IPS-18c (cell line): ENCODE measurements around the gene UPK1A.
"Not testable (repeated sequence)": the region's sequence is repeated elsewhere in the genome, so short reads cannot be mapped to it uniquely, and the experiment has no call there.

Experiments
- H3K4me3 ChIP-seq: 2 replicates; pipeline ENCODE4 v1.7.0; 2013; ENCODE audit warnings: low read depth, mild to moderate bottlenecking, low read length, moderate library complexity; ENCODE audit not compliant: insufficient read depth
- H3K9me3 ChIP-seq: one replicate; pipeline ENCODE4 v1.6.1; 2013; ENCODE audit warnings: mild to moderate bottlenecking, low read length, moderate library complexity; ENCODE audit not compliant: control insufficient read depth, insufficient read depth

Gene UPK1A

GRCh38 chr19:35642798-35643254 lies 23.5 kb upstream of the UPK1A start:
- peak overlapping the region; percentile 68 for H3K4me3 ChIP-seq
- H3K9me3 ChIP-seq = no peaks in the 10 kb centered on the region

DNA sequence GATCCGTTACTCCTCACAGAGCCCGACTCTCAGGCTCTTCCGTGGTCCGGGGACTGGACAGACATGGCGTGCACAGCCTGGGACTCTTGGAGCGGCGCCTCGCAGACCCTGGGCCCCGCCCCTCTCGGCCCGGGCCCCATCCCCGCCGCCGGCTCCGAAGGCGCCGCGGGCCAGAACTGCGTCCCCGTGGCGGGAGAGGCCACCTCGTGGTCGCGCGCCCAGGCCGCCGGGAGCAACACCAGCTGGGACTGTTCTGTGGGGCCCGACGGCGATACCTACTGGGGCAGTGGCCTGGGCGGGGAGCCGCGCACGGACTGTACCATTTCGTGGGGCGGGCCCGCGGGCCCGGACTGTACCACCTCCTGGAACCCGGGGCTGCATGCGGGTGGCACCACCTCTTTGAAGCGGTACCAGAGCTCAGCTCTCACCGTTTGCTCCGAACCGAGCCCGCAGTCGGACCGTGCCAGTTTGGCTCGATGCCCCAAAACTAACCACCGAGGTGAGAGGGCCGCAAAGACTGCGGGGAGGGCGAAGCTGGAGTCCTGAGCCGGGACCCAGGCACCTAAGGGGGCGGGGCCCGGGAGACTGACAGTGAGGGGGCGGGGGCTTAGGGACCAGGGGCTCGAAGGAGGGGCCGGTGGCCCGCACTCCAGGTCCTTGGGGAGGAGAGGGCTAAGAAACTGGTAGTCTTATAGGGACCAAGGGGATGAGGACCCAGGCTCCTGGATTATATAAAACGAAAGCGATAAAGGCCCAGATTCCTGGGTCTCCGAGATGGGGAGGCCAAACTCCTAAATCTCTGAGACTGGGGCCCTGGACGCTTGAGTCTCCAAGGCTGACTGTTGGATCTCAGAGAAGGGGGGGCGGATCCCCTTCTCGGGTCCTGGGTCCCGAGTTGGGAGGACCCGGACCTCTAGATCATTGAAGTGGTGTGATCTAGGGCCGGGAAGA lies 22.8 kb upstream of the UPK1A start:
- Histone ChIP-seq H3K4me3 (peak overlapping the region; percentile 68), H3K9me3 (no peaks in the 10 kb centered on the region)

DNA sequence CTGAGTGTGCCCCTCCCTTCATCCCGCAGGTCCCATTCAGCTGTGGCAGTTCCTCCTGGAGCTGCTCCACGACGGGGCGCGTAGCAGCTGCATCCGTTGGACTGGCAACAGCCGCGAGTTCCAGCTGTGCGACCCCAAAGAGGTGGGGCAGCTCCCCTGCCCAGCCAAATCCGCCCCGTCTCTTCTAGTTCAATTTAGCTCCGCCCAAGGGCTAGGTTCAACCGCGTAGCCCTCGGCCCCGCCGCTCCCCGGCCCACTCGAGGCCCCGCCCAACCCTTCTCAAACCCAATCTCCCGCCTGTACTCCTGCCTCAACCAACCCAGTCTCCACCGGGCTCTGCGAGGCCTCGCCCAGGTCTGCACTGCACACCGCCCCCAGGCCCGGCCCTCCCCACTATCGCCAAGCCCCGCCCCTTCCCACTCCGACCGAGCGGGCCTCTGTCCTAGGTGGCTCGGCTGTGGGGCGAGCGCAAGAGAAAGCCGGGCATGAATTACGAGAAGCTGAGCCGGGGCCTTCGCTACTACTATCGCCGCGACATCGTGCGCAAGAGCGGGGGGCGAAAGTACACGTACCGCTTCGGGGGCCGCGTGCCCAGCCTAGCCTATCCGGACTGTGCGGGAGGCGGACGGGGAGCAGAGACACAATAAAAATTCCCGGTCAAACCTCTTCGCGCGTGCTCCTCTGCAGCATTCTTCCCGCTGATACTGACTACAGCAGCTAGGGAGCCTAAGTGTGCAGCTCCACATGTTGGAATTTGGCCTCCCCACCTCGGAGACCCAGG lies 21.9 kb upstream of the UPK1A start:
- no peaks in the 10 kb centered on the region for H3K9me3 ChIP-seq
- H3K4me3 ChIP-seq = peak overlapping the region; percentile 68

- Histone ChIP-seq H3K9me3 (no peaks in the 10 kb centered on the region), H3K4me3 (peak overlapping the region; percentile 59)
Measured at GRCh38 chr19:35644987-35645679, 21.2 kb upstream of the UPK1A start.

GRCh38 chr19:35645680-35646511 lies 20.4 kb upstream of the UPK1A start:
- Histone ChIP-seq H3K4me3 (no peak overlapping the region), H3K9me3 (no peaks in the 10 kb centered on the region)

GRCh38 chr19:35648017-35648961 lies 18.0 kb upstream of the UPK1A start, which contains the start of gene COX6B1:
Gene COX6B1, plus strand, starts transcription at chr19:35648323. Its CDS starts 2,921 bp downstream, at chr19:35651244.
- H3K9me3 ChIP-seq = no peaks in the 10 kb centered on the region
- H3K4me3 ChIP-seq = peak within 1 kb of the TSS; percentile 88

DNA sequence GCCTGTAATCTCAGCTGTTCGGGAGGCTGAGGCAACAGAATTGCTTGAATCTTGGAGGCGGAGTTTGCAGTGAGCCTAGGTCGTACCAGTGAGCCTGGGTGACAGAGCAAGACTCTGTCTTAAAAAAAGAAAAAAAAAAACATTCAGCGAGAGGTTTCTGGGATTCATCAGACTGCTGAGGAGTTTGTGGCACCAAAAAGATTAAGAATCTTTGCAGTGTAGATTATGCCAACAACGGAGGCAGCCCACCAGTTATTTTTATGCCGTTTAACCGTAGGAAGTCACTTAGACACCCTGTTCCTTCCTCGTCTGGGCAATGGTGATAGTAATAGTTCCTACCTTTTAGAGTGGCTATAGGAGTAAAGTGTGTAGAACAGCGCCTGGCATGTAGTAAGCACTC lies 15.7 kb upstream of the UPK1A start:
- no peaks in the 10 kb centered on the region for H3K9me3 ChIP-seq
- H3K4me3 ChIP-seq = no peak overlapping the region

DNA sequence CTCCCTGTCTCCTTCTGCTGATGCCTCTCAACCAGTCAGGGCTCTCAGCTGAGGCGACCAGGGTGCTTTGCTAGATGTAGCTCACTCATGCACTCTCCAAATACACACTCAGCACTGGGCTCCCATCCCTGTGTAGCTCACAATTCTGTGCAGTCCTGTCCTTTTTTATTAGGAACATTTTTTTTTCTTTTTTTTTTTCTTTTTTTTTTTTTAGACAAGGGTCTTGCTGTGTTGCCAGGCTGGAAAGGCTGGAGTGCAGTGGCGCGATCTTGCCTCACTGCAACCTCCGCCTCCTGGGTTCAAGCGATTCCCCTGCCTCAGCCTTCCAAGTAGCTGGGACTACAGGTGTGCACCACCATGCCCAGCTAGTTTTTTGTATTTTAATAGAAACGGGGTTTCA lies 11.5 kb upstream of the UPK1A start:
- H3K9me3 ChIP-seq, H3K4me3 ChIP-seq: not testable (repeated sequence)

DNA sequence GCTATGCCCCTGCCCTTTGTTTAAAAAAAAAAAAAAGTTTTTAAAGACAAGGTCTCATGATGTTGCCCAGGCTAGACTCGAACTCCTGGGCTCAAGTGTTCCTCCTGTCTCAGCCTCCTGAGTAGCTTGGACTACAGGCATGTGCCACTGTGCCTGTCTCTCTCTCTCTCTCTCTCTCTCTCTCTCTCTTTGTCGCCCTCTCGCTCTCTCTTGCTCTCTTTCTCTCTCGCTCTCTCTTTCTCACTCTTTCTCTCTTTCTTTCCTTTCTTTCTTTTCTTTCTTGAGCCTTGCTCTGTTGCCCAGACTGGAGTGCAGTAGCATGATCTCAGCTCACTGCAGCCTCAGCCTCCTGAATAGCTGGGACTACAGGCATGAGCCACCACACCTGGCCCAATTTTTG lies 10.7 kb upstream of the UPK1A start:
- H3K9me3 ChIP-seq = no peaks in the 10 kb centered on the region
- H3K4me3 ChIP-seq = no peak overlapping the region

- H3K4me3 ChIP-seq = no peak overlapping the region
- peaks cover 2% of the 10 kb centered on the region for H3K9me3 ChIP-seq
Measured at GRCh38 chr19:35656700-35657099, 9.6 kb upstream of the UPK1A start.

- H3K4me3 ChIP-seq = no peak overlapping the region
Measured at GRCh38 chr19:35657904-35658700, 8.2 kb upstream of the UPK1A start.

DNA sequence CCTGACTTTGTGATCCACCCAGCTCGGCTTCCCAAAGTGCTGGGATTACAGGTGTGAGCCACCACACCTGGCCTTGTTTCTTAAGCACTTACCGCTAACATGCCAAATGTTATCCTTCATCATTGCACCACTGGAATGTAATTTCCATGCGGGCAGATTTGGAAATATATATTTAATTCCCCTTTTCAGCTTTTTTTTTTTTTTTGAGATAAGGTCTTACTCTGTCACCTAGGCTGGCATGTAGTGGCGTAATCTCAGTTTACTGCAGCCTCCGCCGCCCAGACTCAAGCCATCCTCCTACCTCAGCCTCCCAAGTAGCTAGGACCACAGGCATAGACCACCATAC lies 4.3 kb upstream of the UPK1A start:
- no peak overlapping the region for H3K4me3 ChIP-seq
- peaks cover 2% of the 10 kb centered on the region for H3K9me3 ChIP-seq

More at GRCh38 chr19:35657904-35658700, 8.2 kb upstream of the UPK1A start:
- peaks cover 2% of the 10 kb centered on the region for H3K9me3 ChIP-seq

- Histone ChIP-seq H3K4me3 (no peak overlapping the region), H3K9me3 (peaks cover 2% of the 10 kb centered on the region)
Measured at GRCh38 chr19:35663981-35664380, 2.3 kb upstream of the UPK1A start.

GRCh38 chr19:35665157-35665556 lies 1.2 kb upstream of the UPK1A start:
- Histone ChIP-seq H3K4me3 (no peak overlapping the region), H3K9me3 (peaks cover 2% of the 10 kb centered on the region)

DNA sequence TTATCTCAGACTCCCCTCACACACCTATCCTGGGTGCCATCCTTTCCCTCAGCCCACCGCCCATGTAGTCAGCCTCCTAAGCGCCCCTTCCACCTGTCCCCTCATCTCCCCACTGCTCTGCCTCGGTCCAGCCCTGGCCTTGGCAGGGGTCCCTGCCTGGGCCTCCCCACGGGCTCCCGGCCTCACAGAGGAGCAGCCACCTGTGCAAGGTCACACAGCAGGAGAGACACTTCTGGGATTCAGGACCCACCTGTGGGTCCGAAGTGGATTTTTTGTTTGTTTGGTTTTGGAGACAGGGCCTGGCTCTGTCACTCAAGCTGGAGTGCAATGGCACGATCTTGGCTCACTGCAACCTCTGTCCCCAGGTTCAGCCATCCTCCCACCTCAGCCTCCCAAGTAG lies 713 bp upstream of the UPK1A start:
- Histone ChIP-seq H3K4me3 (no peak overlapping the region), H3K9me3 (peaks cover 2% of the 10 kb centered on the region)
